Kidney (tissue), 14 donors: ENCODE data around the gene MIER1. TPM values are rescaled to one million over a fixed set of nuclear protein-coding genes. Genes with fewer than 3 reads are reported as not detected.
A peak's percentile ranks its signal among the peaks of the same experiment; 100 is the strongest.

Experiments
- DNase-seq, 5 donors: peaks; one replicate each; pipeline ENCODE4 v3.0.0-alpha.2; 2013 to 2020
- FAIRE-seq: peaks from 2 replicates; lab custom pipeline; 2012; peaks lifted over from hg19 to GRCh38; lab: Jason Lieb, UNC
- H3K27ac ChIP-seq, 2 donors: one replicate each; pipeline ENCODE4 v1.7.0; 2013; ENCODE audit warnings: low read depth in 2 of 2, low read length in 2 of 2, inconsistent platforms in 1 of 2
- H3K27me3 ChIP-seq: one replicate; pipeline ENCODE4 v1.7.1; 2013; ENCODE audit warnings: low read length, inconsistent platforms; ENCODE audit not compliant: control insufficient read depth, insufficient read depth
- H3K36me3 ChIP-seq, 3 donors: one replicate each; pipeline versions ENCODE4 v1.7.0 to v1.7.1; 2013; ENCODE audit warnings: low read length in 3 of 3, control low read depth in 1 of 3, inconsistent platforms in 1 of 3; ENCODE audit not compliant: insufficient read depth in 3 of 3, control insufficient read depth in 2 of 3
- H3K4me1 ChIP-seq, 3 donors: one replicate each; pipeline versions ENCODE4 v1.7.0 to v1.7.1; 2013; ENCODE audit warnings: low read length in 3 of 3, inconsistent platforms in 1 of 3, low read depth in 1 of 3; ENCODE audit not compliant: control insufficient read depth in 2 of 3, insufficient read depth in 2 of 3
- H3K4me3 ChIP-seq, 3 donors: one replicate each; pipeline versions ENCODE4 v1.7.0 to v1.8.1; 2013; ENCODE audit warnings: low read length in 3 of 3, control low read depth in 1 of 3, inconsistent platforms in 1 of 3
- H3K9ac ChIP-seq, 3 donors: one replicate each; pipeline versions ENCODE4 v1.7.0 to v1.7.1; 2013; ENCODE audit warnings: low read length in 3 of 3, control low read depth in 1 of 3, inconsistent platforms in 1 of 3
- H3K9me3 ChIP-seq, 3 donors: one replicate each; pipeline versions ENCODE4 v1.7.0 to v1.7.1; 2013; ENCODE audit warnings: low read length in 3 of 3, control low read depth in 1 of 3, inconsistent platforms in 1 of 3; ENCODE audit not compliant: control insufficient read depth in 2 of 3, insufficient read depth in 1 of 3
- CTCF ChIP-seq: IDR thresholded peaks from 3 replicates; pipeline ENCODE4 v1.5.1; 2012; ENCODE audit warnings: mild to moderate bottlenecking, moderate library complexity, borderline replicate concordance; ENCODE audit not compliant: insufficient read depth; ENCODE audit errors: extremely low read depth
- intact Hi-C: fragments of 100-400 bp; cut with DNase I; formaldehyde crosslinking; loops from one replicate; pipeline ENCODE4 v1.11.1; 2022
- polyA plus RNA-seq: library from polyadenylated mRNA; stranded (reverse); fragments of 350-450 nt; fragmentation: Illumina TruSeq; extraction: RNeasy Lipid Tissue Mini Kit (QIAGEN cat#74804); gene quantifications from one replicate; pipeline ENCODE4 v1.2.3, GENCODE V29; 2014; ENCODE audit warnings: low read depth, low replicate concordance; ENCODE audit not compliant: insufficient read depth
- total RNA-seq: library from RNA; stranded (reverse); fragmentation: NEBNext Ultra II Directional; extraction: Animal tissue kit (Norgen Biotek cat#: 25700); gene quantifications from one replicate; pipeline ENCODE4 v1.2.1, GENCODE V29; 2021
- donor health status: control.
- donor health status: control.
- donor health status: control.
- donor health status: control.
- donor health status: control.
- donor health status: DM: yes; HTN: yes; CAD: no.
- donor health status: Normal renal cell carcinoma (clear cell type).

Gene MIER1
- total and polyA plus RNA-seq, 2 donors from 2014 or later = 9.4 to 47.6 TPM

DNA sequence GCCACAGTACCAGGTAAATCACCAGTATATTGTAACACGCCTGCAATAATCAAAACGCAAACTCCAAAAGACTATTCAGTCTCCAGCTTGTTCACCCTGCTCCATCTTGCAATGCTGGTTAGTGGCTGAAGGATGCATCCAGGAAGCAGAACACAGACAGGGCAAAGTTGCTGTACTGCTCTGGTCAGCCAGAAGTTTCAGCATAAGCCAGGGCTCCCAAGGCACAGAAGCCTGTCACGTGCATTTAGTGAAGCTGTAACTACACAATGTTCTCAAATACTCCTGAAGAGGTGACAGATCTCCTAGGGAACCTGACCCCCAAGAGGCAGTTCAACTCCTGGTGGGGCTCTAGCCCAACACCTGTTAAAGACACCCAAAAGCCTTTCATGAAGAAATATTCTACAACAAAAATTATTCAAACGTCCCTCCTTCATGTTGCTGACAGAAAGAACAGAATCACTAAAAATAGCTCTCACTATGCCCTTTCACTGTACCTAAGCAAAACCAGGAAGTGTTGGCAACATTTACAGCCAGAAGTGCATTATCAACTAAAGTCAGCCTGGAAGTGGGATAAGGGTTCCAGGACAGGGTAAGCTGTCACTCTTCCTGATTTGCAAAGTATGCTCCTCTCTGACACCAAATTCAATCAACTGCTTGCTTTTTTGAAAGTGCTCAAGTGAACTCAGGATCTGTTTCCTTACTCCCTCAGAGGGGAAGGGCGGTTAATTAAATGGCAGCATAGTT, 77.1 kb downstream of the MIER1 start:
- no peak for FAIRE-seq
- intact Hi-C loops = no loop called here
- no peak for DNase-seq
- H3K4me1 ChIP-seq = peaks cover 0 to 11% (median 10%) of the 10 kb centered on the region in 3 donors
- H3K4me3 ChIP-seq = no peak overlapping the region
- no peaks in the 10 kb centered on the region for H3K27me3 ChIP-seq
- H3K36me3 ChIP-seq = peaks cover 0 to 5% (median 4%) of the 10 kb centered on the region in 3 donors
- H3K9me3 ChIP-seq = no peaks in the 10 kb centered on the region
- H3K27ac ChIP-seq = peak overlapping the region; percentile 3 to 61
- TF ChIP-seq CTCF = no peak
- no peak overlapping the region for H3K9ac ChIP-seq

DNA sequence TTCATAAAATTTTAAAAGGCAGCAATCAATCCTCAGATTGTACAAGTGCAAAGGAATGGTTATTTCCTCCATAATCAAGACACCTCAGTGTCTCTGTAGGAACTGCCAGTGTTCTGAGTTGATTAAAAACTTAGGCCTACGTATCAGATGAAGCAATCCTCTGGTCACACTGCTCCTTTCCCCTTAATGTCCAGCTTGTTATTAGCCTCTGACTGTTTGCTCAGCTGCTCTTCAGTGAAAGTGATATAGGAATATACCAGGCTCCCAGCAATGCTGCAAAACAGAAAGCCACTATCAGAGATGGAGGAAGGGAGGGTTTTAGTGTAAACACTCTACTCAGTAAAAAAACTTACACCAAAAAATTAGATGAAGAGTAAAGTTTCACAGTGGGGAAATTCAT, 79.4 kb downstream of the MIER1 start:
- Histone ChIP-seq H3K27me3 (no peaks in the 10 kb centered on the region), H3K36me3 (peaks cover 2 to 7% (median 5%) of the 10 kb centered on the region in 3 donors), H3K4me3 (no peak overlapping the region), H3K9me3 (no peaks in the 10 kb centered on the region), H3K9ac (no peak overlapping the region), H3K27ac (no peak overlapping the region), H3K4me1 (peaks cover 0 to 11% (median 10%) of the 10 kb centered on the region in 3 donors)
- FAIRE-seq = no peak
- intact Hi-C loops = no loop called here
- no peak for TF ChIP-seq CTCF
- DNase-seq = peak in 3 of 5 donors; percentile 14 to 65 (median 60)

DNA sequence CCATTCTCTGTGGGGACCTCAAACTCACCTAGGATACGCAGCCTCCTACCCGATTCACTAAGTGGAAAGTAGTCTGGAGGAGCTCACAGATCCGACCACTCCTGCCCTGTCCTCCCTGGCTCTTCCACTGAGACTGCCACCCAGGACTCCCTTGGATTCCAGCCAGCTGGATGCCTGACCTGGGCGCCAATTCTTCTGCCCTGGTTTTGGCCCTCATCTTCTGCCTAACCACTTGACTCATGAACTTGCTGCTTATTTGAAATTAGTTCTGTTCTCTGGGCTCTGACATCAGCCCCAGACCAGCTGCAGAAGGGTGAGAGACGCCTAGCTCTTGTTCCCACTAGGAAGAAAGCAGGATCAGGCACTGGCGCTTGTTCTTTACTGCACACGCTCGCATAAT, 80.3 kb downstream of the MIER1 start:
- H3K9ac ChIP-seq = no peak overlapping the region

More for the DNA sequence above, 80.3 kb downstream of the MIER1 start:
- Histone ChIP-seq H3K27me3 (no peaks in the 10 kb centered on the region), H3K27ac (no peak overlapping the region), H3K4me1 (peaks cover 0 to 11% (median 10%) of the 10 kb centered on the region in 3 donors), H3K4me3 (no peak overlapping the region), H3K36me3 (peaks cover 4 to 7% (median 5%) of the 10 kb centered on the region in 3 donors), H3K9me3 (no peaks in the 10 kb centered on the region)
- FAIRE-seq = no peak
- intact Hi-C loops = no loop called here
- no peak for TF ChIP-seq CTCF
- no peak for DNase-seq
